RWPE2 (cell line): ENCODE results near the gene EEF1A1.

Experiments used
- ATAC-seq: fragments of 200-7000 bp; cut with Tn5 transposase; 3 replicates; pipeline ENCODE4 v1.9.1; 2021; ENCODE audit warnings: low read depth
- DNase-seq: peaks from one replicate; pipeline ENCODE4 v3.0.0-alpha.2; 2020; ENCODE audit warnings: low spot score
- H3K27ac ChIP-seq: fragments of 450-650 bp; 2 replicates; pipeline ENCODE4 v1.5.1; 2017; ENCODE audit warnings: mild to moderate bottlenecking; ENCODE audit not compliant: poor library complexity, severe bottlenecking
- H3K27me3 ChIP-seq: fragments of 250-450 bp; sonication (Bioruptor Pico); 2 replicates; pipeline ENCODE4 v1.5.1; 2021; ENCODE audit warnings: mild to moderate bottlenecking, moderate library complexity; ENCODE audit not compliant: insufficient read depth, poor library complexity, severe bottlenecking
- H3K36me3 ChIP-seq: fragments of 250-450 bp; sonication (Bioruptor Pico); 2 replicates; pipeline ENCODE4 v1.5.1; 2020; ENCODE audit warnings: low read depth, mild to moderate bottlenecking, moderate library complexity
- H3K4me1 ChIP-seq: fragments of 250-450 bp; sonication (Bioruptor Pico); 2 replicates; pipeline ENCODE4 v1.5.1; 2021; ENCODE audit warnings: mild to moderate bottlenecking, moderate library complexity; ENCODE audit not compliant: insufficient read depth, poor library complexity, severe bottlenecking
- H3K4me3 ChIP-seq: fragments of 250-450 bp; sonication (Bioruptor Pico); 2 replicates; pipeline ENCODE4 v1.5.1; 2021; ENCODE audit warnings: mild to moderate bottlenecking, moderate library complexity; ENCODE audit not compliant: severe bottlenecking
- H3K9me3 ChIP-seq: fragments of 250-450 bp; sonication (Bioruptor Pico); 2 replicates; pipeline ENCODE4 v1.5.1; 2021; ENCODE audit warnings: mild to moderate bottlenecking, moderate library complexity; ENCODE audit not compliant: severe bottlenecking
- CTCF ChIP-seq: fragments of 450-650 bp; IDR thresholded peaks from one replicate; pipeline ENCODE4 v1.5.1; 2017; ENCODE audit warnings: mild to moderate bottlenecking, moderate library complexity; ENCODE audit not compliant: poor library complexity, severe bottlenecking

Gene EEF1A1

DNA sequence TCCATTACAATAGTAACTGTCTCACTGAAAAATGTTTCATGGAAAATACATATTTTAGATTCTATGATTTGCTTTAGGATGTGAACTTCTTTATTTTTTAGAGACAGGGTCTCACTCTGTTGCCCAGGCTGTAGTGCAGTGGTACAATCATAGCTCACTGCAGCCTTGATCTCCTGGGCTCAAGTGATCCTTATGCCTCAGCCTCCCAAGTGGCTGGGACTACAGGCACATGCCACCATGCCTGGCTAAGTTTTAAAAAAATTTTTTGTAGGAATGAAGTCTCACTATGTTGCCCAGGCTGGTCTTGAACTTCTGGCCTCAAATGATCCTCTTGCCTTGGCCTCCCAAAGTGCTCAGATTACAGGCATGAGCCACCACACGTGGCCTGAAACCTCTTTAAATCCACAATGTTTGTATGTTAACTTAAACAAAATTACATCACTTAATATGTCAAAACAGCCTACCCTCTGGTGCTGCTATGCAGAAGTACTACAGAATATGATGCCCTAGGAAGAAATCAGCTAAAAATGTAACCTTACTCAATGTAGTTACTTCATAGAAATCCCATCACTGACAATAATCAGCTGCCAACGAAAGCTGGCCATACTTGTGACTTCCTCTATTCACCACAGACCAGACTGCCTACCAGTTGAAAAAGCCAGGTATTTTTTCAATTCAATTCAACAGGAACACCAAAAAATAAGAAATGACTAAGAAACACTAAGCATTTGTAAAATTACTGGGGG, 17.6 kb downstream of the EEF1A1 start:
- TF ChIP-seq CTCF = no peak

DNA sequence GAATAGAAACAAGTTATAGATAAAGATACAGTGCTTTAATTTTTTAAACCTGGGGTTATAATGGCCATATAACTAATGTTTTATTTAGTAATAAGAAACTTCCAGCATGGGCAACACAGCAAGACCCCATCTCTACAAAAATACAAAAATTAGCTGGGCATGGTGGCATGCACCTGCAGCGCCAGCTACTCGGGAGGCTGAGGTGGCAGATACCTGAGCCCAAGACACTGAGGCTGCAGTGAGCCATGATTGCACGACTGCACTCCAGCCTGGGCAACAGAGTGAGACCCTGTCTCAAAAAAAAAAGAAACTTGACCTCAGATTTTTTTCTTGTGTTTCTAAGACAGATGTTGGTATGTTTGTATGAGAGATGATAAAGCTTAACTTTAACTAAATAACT, 22.9 kb downstream of the EEF1A1 start:
- H3K4me1 ChIP-seq = no peaks in the 10 kb centered on the region
- DNase-seq (no peak), ATAC-seq (no peak)
- peaks cover 83% of the 10 kb centered on the region for H3K36me3 ChIP-seq
- H3K9me3 ChIP-seq = no peaks in the 10 kb centered on the region
- no peak overlapping the region for H3K27ac ChIP-seq
- H3K27me3 ChIP-seq = no peaks in the 10 kb centered on the region
- TF ChIP-seq CTCF = no peak
- no peak overlapping the region for H3K4me3 ChIP-seq

More for the DNA sequence above, 17.6 kb downstream of the EEF1A1 start:
- Histone ChIP-seq H3K27ac (no peak overlapping the region), H3K4me3 (no peak overlapping the region), H3K9me3 (no peaks in the 10 kb centered on the region), H3K36me3 (peaks cover 58% of the 10 kb centered on the region), H3K27me3 (no peaks in the 10 kb centered on the region), H3K4me1 (no peaks in the 10 kb centered on the region)
- DNase-seq (no peak), ATAC-seq (no peak)

DNA sequence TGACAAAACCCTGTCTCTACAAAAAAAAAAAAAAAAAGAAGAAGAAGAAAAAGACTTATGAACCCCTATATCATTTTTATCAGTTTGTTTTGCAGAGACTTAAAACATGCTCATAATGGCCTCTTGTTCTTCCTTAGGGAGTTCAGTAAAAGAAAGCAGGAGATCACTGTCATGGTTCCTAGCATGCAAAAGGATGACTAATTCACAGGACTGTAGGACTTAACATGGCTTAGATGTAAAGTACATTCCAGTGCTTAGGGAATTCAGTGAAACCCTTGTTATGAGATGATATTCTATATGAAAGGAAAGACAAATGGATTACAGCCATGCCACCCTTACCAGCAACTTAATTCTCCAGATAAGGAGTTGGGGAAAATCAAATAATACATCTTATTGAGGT, 29.5 kb downstream of the EEF1A1 start:
- H3K27me3 ChIP-seq = no peaks in the 10 kb centered on the region
- H3K4me3 ChIP-seq = no peak overlapping the region
- DNase-seq (no peak), ATAC-seq (no peak)
- TF ChIP-seq CTCF = no peak
- H3K4me1 ChIP-seq = no peaks in the 10 kb centered on the region
- no peaks in the 10 kb centered on the region for H3K9me3 ChIP-seq
- H3K27ac ChIP-seq = no peak overlapping the region
- H3K36me3 ChIP-seq = peaks cover 75% of the 10 kb centered on the region

DNA sequence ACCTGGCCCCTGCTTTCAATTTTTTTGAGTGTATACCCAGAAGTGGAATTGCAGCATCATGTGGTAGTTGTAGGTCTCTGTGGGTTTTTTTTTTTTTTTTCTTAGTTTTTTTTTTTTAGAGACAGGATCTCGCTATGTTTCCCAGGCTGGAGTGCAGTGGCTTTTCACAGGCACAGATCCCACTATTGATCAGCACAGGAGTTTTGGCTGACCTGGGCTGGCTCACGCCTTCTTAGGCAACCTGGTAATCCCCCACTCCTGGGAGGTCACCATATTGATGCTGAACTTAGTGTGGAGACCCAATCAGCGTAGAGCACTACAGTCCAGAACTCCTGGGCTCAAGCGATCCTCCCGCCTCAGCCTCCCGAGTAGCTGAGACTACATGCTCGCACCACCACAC, 33.4 kb downstream of the EEF1A1 start:
- peaks cover 84% of the 10 kb centered on the region for H3K36me3 ChIP-seq

More for the DNA sequence above, 33.4 kb downstream of the EEF1A1 start:
- H3K4me3 ChIP-seq = no peak overlapping the region
- no peak overlapping the region for H3K27ac ChIP-seq
- H3K9me3 ChIP-seq = no peaks in the 10 kb centered on the region
- ATAC-seq (no peak), DNase-seq (no peak)
- H3K4me1 ChIP-seq = no peaks in the 10 kb centered on the region
- no peak for TF ChIP-seq CTCF
- no peaks in the 10 kb centered on the region for H3K27me3 ChIP-seq
